ENCODE measurements around the gene SAMD1. TPM values are rescaled to one million over a fixed set of nuclear protein-coding genes. Genes with fewer than 3 reads are reported as not detected.

SAMD1 gene
- total and polyA plus RNA-seq, 9 of the 15 experiments (the other 6 are each of a cell fraction or from before 2014, with no cell fraction given): 2.9 to 96.0 (median 43.5) TPM

GRCh38 chr19:14096272-14096992 is 5.9 kb upstream of the SAMD1 start:
- ChIA-PET CTCF (ENCODE audit: low intra/inter-chr PET ratio) (no interaction called here), POLR2A (interaction anchor here (0.8 to 0.9 kb wide), 4 partner anchors 9 to 309 kb away, joined by 3 to 4 read pairs (median 3); partner anchors contain the start of gene PRKACA)
- intact Hi-C loops (cut with micrococcal nuclease) (no loop called here), in situ Hi-C loops (cut with MboI) (no loop called here)
- peaks cover 15% of the 10 kb centered on the region; the same call in 1 of the 3 replicates for H3K36me3 ChIP-seq (ENCODE audit: control insufficient read depth, insufficient read depth, low read length)
- no peaks in the 10 kb centered on the region for H3K27me3 ChIP-seq (ENCODE audit: control insufficient read depth in 2 of 2, insufficient read depth in 2 of 2, low read length in 2 of 2)
- FAIRE-seq (no peak), ATAC-seq (no peak), DNase-seq (ENCODE audit: extremely low read depth in 1 of 4, low spot score in 3 of 4) (no peak)
- no peaks in the 10 kb centered on the region for H3K79me2 ChIP-seq (ENCODE audit: control insufficient read depth, insufficient read depth, low read length)
- no TSS peak for BruUV-seq (replicated peaks)
- no peak overlapping the region for H3K4me2 ChIP-seq (ENCODE audit: insufficient read depth, low read length)
- TF ChIP-seq ZNF121 (CRISPR knock-in tag; conservative IDR thresholded peaks at IDR 0.05) (peak; percentile 97), CTCF (IDR thresholded peaks at IDR 0.05 in 2 of 3, conservative IDR thresholded peaks at IDR 0.05 in 1 of 3; ENCODE audit: insufficient read depth in 2 of 3, low read depth in 1 of 3, low read length in 3 of 3) (peak in 1 of 3 experiments; percentile 25; a peak in 1 of 6 replicates), CXXC5 (CRISPR knock-in tag; IDR thresholded peaks at IDR 0.05) (no peak)
- WGBS (ENCODE audit: insufficient coverage, low coverage, missing lambda C conversion rate): 89% methylated on average over 6 of the region's 11 CpGs
- H3K9me3 ChIP-seq (replicated peaks; ENCODE audit: control insufficient read depth, insufficient read depth, low read depth, low read length): peaks cover 10% of the 10 kb centered on the region
- H3K9me1 ChIP-seq (ENCODE audit: control insufficient read depth, insufficient read depth, low read length): no peaks in the 10 kb centered on the region
- no peak overlapping the region for H3K4me3 ChIP-seq
- peaks cover 2 to 16% of the 10 kb centered on the region in 2 experiments; a peak in 3 of 5 replicates for H3K4me1 ChIP-seq (replicated peaks in 1 of 2; ENCODE audit: control insufficient read depth in 2 of 2, insufficient read depth in 2 of 2, low read length in 2 of 2)
- peak overlapping the region in 1 of 2 experiments; percentile 22; a peak in 1 of 4 replicates for H3K9ac ChIP-seq (ENCODE audit: insufficient read depth in 1 of 2, low read depth in 2 of 2, low read length in 2 of 2)
- H2AFZ ChIP-seq (ENCODE audit: low read depth, low read length): no peak overlapping the region
- H4K20me1 ChIP-seq (replicated peaks; ENCODE audit: control insufficient read depth, insufficient read depth, low read length): no peaks in the 10 kb centered on the region
- H3K27ac ChIP-seq (ENCODE audit: extremely low read depth, low read depth, low read length): no peak overlapping the region
